ENCODE data around the gene MAGEA11.
"Not testable (repeated sequence)": the region's sequence is repeated elsewhere in the genome, so short reads cannot be mapped to it uniquely, and the experiment has no call there.

MAGEA11 gene

GRCh38 chrX:149717803-149718202 is 5.9 kb downstream of the MAGEA11 start:
- no peak for DNase-seq (ENCODE audit: low spot score)
- no peak for FAIRE-seq

DNA sequence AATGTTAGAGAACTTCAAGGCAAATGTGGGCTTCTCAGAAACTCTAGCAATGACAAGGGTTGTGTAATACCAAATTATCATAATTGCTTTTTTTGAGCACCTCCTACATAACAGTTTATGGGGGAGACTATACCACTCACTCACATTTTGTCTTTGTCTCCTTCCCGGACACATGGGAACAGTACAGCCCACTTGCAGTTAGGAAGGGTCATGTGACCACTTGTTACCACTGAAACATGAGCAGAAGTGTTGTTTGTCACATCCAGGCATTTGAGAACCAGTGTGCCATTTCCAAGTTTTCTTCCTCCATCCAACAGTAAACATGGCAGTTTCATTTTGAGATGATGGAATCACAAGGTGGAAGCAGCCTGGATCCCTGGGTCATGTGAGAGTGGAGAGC is 6.9 kb downstream of the MAGEA11 start:
- no peak for FAIRE-seq
- DNase-seq (ENCODE audit: low spot score): no peak

- no peak for DNase-seq (ENCODE audit: low spot score)
- FAIRE-seq: no peak
Observed at GRCh38 chrX:149720021-149720689, 8.3 kb downstream of the MAGEA11 start.

DNA sequence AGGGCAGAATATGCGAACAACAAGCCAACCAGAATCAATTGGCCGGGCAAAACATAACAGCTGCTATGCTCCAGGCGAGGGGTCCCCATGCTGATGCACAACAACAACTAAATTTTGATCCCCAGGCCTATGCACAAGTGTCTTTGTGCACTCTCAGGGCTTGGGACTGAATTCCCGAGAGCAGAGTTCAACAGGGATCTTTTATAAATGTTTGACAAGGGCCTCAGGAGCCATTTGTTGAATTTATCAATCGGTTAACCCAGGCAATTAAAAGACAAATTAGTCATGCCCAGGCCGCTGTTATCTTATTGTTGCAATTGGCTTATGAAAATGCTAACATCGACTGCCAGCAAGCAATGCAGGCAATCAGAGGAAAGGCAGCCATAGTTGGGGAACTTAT is 9.4 kb downstream of the MAGEA11 start:
- not testable (repeated sequence) for FAIRE-seq; DNase-seq (ENCODE audit: low spot score)

GRCh38 chrX:149721778-149722177 is 9.9 kb downstream of the MAGEA11 start:
- FAIRE-seq: no peak
- DNase-seq (ENCODE audit: low spot score): no peak

GRCh38 chrX:149723583-149724118 is 11.8 kb downstream of the MAGEA11 start:
- DNase-seq (ENCODE audit: low spot score); FAIRE-seq: not testable (repeated sequence)

GRCh38 chrX:149727308-149727707 is 15.4 kb downstream of the MAGEA11 start:
- DNase-seq (ENCODE audit: low spot score); FAIRE-seq: not testable (repeated sequence)

GRCh38 chrX:149742269-149742668 is 30.4 kb downstream of the MAGEA11 start:
- DNase-seq (ENCODE audit: low spot score); FAIRE-seq: not testable (repeated sequence)

DNA sequence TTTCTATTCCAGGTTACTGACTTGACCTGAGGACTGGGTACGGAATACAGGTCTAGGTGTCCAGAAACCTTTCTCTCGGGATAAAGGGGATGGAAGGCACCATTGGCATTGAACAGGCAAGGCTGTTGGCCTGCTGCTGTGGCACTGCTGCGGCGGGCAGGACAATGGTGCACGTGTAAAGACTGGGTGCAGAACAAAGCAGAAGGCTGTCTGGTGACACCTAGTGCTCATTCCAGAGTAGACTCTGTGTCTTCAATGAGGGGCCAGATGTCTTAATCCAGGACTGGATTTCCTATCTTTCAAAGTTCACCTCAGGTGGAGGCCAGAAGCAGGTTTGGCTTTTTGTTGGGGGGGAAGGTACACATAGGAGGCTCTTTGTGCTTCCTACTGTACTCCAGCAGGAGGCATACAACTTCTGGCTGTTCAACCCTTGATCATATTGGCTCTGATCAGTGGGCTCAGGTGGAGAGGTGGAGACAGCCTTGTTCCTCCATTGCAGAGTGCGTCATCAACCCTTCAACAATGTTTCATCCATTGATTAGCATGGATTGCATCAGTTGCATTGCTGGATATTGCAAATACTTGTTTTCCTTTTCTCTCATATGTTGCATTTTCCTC is 34.6 kb downstream of the MAGEA11 start:
- not testable (repeated sequence) for FAIRE-seq; DNase-seq (ENCODE audit: low spot score)

DNA sequence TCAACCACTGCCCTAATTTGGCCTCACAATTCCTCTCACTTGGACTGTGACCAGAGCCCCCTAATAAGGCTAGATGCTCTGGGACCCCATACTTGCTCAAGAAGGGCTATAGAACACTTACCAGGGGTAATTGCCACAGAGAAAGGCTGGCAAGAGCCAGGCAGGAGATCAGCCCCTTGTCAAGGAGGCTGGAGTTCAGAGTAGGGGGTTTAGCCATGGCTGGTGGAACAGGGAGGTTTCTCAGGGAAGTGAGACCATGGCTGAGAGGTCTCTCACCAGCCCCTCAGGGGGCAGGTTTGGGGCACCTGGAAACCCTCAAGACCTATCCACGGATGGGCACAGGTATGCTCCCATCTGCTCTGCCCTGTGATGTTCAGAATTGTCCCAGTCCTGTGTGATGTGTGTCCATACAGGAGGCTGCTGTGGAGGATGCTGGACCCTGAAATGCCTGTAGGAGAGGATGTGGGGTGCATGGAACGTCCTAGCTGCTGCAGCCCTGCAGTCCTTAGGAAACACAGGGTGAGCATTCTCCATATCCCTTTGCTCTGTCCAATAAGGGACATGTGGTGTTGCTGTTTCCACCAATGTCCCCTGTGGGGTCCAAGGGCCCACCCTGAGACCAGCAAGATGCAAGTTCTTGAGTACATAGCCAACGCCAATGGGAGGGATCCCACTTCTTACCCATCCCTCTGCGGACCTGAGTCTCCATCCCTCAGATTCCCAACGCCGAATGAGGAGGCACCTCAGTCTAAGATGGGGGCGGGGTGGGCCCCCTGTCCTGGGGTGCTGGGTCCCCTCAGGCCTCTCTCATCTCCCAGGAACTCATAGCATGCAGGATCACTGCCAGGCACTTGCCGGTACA is 45.6 kb downstream of the MAGEA11 start:
- FAIRE-seq: no peak

GRCh38 chrX:149758068-149758714 is 46.3 kb downstream of the MAGEA11 start:
- no peak for FAIRE-seq
- DNase-seq (ENCODE audit: low spot score): no peak

More for the DNA sequence above, 45.6 kb downstream of the MAGEA11 start:
- no peak for DNase-seq (ENCODE audit: low spot score)

GRCh38 chrX:149758715-149759078 is 46.8 kb downstream of the MAGEA11 start:
- DNase-seq (ENCODE audit: low spot score); FAIRE-seq: not testable (repeated sequence)

DNA sequence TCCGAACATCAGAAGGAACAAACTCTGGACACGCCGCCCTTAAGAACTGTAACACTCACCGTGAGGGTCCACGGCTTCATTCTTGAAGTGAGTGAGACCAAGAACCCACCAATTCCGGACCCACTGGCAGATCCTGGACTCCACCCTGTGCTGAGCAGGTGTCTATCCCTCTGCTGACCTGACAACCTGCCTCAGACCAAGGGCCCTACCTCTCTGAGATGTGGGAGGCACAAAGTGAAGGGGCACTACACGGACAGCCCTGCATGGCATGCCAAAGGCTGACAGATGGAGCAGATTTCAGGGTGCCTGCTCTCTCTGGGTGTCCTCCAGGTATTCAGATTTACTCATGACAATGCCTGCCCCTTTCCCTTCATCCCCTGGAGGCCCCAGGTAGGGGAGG is 48.0 kb downstream of the MAGEA11 start:
- FAIRE-seq (no peak), DNase-seq (ENCODE audit: low spot score) (no peak)

DNA sequence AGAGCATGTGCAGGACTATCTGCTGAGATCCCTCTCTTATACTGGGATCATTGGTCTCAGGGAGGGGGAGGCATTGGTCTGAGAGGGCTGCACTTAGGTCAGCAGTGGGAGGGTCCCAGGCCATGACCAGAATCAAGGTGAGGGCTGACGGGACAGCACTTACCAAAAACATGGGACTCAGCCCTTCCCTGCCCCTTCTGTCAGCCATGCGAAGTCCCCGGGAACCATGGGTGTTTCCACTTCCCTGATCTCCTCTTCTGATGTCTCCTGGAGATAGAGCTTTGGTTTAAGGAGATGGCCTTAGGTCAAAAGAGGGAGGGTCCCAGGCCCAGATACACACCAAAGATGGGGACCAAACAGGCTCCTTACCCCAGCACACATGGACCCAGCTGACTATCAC is 49.1 kb downstream of the MAGEA11 start:
- DNase-seq (ENCODE audit: low spot score) (no peak), FAIRE-seq (no peak)

DNA sequence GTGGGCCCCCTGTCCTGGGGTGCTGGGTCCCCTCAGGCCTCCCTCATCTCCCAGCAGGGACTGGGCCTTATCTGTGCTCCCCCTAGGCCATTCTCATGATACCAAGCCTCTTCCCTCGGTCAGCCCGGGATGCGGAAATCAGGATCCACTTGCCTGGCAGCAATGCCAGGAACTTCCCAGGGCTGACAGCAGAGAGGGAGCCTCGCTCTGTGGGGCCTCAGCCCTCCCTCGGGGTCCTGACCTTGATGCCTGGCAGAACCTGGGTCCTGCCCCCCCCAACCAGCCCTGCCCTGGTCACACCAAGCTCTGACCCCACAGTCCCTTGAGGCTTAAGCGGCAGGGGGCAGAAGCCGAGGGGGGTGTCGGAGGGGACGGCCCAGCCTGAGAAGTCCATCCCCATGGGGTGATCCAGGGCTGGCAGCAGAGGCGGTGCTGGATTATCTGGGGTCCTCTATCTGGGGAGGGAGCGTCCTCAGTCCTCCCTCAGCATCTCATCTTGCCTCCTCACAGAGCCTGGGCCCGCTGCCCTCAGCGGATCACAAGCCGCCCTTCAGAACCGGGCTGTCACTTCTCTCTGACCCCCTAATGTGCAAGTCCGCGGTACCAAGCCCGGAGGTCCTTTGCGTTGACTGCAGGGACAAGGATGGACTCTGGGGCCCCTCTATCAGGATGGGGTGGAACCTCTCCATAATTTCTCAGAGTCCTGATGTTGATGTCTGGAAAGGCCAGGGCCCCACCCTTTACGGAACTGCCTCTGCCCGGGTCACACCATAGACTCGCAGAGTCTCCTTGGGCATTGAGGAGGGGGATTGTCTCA is 50.2 kb downstream of the MAGEA11 start:
- FAIRE-seq; DNase-seq (ENCODE audit: low spot score): not testable (repeated sequence)

DNA sequence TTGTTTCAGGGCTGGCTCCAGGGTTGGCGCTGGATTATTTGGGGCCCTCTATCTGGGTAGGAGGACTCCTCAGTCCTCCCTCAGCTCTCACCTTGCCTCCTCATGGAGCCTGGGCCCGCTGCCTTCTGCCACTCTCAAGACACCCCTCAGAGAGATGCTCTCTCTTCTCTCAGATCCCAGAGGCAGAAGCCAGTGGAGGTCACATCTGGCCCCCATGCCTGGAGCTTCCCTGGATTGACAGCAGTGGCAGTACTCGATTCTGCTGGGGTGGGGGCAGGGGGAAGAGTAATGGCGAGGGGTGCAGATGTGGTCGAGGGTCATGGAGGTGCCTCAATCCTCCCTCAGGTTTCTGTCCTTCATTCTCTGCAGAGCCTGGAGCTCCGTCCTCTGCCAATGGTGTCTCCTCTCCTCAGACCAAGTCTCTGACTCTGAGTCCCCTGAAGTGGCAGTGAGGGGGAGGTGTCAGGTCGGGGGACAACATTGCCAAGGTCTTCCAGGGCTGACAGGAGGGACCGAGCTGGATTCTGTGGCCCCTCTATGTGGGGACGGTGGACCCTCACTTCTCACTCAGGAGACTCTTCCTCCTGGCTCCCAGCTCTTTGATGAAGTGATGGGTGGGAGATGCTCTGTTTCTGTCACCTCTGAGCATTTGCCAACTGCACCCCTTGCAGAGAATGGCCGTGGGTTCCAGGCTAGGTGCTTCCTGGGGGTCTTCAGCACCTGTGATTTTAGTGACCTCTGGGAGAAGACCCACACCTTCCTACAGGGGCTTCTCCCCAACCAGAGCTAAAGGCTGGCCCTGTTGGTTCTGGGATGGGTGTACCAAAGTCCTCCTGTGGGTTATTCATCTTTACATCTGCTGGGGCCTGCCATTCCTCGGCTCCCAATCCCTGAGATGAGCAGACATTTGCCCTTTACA is 51.1 kb downstream of the MAGEA11 start:
- no peak for FAIRE-seq
- DNase-seq (ENCODE audit: low spot score): no peak

Measured in urothelium cell line (cell line).